Activated CD4-positive, alpha-beta T cell treated with anti-CD3 and anti-CD28 coated beads, Interleukin-2, Interleukin-6, amounts not matched to agents 100 ng/mL and 50 ng/mL, durations not matched to agents 16 hours and 8 hours (primary cell): ENCODE results near the gene LYL1.
A peak's percentile ranks its signal among the peaks of the same experiment; 100 is the strongest.

ENCODE experiments used
- DNase-seq: peaks from one replicate; pipeline ENCODE4 v3.0.0-alpha.2; 2020

LYL1 gene

GRCh38 chr19:13071444-13072187 is 31.0 kb downstream of the LYL1 start:
- DNase-seq, result no peak

DNA sequence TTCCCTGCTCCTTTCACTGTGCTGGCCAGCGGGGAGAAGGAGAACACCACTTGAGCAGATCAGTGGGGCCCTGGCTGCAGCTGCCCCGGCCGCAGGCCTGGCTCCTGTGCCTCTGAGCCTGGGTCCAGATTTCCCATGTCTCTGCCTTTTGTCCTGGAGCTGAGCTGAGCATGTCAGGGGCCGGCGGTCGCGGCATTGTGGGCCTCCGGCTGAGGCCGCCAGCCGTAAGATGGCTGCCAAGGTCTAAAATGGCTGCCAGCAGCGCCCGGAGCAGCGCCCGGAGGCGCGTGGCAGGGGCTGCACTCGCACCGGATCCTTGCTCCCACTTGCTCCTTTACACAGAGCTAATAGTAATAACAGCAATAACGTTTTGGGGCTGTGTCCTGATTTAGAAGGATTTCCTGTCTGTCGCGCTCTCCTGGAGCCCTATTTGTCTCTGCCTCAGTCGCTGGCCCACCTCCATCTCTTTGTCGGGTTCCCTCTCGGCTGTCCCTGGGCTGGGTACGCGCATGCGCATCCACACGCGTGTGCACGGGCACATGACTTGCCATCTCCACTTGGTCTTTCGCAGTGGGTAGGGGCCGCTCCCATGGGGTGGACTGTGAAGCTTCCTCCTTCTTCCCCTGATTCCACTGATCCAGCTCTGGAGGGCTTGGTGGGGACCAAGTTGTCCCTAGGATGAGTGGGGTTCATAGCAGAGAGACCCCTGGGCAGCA is 32.1 kb downstream of the LYL1 start:
- DNase-seq, result no peak

- no peak for DNase-seq
Measured at GRCh38 chr19:13069415-13070359, 33.0 kb downstream of the LYL1 start.

GRCh38 chr19:13068085-13068846 is 34.4 kb downstream of the LYL1 start:
- no peak for DNase-seq

GRCh38 chr19:13066933-13067807 is 35.5 kb downstream of the LYL1 start:
- DNase-seq, result no peak

GRCh38 chr19:13066226-13066625 is 36.4 kb downstream of the LYL1 start:
- DNase-seq, result no peak

DNA sequence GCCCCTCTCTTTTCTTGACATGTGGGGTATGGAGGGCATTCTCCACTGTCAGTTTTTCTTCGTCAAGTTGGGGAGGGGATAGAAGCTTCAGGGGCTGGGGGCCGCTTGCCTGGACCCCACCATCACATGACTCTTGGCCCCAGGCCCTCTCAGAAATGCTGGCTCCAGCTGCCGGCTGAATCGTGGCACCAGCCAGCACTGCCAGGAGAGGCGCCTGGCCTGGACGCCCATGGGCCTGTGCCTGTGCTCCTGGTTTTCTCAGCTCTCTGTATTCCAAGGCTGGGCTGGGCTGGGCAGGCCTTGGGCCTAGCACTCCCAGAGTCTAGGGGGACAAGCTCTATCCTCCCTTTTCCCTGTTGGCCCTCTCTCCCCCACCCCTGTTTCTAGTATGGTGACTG is 38.6 kb downstream of the LYL1 start:
- DNase-seq, result no peak

GRCh38 chr19:13063461-13064091 is 39.1 kb downstream of the LYL1 start:
- DNase-seq, result no peak

DNA sequence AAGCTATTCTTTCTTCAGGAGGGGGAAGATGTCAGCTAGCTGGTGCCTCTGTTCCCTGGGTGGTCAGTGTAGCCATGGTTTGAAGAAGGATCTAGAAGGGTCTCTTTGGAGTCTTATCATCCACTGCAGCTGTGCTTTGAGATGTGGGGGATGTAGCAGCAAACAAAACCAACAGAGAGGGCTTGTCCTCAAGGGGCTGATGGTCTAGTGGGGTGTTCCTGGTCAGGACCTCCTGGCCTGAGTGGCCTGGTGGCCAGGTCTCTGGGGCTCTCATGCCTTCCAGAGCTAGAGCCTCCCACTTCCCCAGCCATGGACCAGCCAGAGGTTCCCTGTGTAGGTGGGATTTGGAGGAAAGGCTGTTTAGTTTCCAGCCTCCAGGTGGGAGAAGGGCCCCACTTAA is 40.3 kb downstream of the LYL1 start:
- no peak for DNase-seq

GRCh38 chr19:13060964-13061927 is 41.4 kb downstream of the LYL1 start:
- peak; percentile 81 for DNase-seq

GRCh38 chr19:13060233-13060963 is 42.3 kb downstream of the LYL1 start:
- DNase-seq, result no peak

DNA sequence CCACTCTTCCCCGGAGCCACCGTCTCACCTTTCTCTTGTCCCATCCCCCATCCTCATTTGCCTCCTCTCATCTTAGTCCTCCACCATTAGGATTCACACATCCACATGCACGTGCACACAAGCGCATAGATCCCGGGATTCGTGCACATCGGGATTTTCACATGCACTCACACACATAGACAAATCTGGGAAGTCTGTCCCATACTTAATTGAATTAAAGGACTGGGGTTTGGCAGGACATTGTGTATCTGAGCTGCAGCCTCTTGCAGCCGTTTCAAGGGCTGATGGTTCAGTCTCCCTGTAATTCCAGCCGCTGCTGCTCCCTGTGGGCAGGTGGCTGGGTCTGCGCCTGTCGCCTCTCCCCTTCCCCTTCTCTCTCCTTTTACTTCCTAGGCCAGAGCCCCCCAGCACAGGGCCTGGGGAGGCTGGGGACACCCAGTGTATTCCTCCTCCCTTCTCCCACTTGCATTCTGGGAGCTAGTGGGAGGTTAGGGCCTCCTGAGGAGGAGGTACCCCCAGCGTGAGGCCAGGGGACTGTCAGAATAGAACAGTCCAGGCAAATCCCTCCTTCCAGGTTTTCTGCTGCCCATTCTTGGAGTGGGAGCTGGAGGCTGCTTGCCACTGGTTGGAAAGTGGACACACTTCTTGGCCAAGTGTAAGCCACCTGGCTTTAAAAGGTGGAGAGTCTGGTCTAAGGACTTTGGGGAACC is 43.6 kb downstream of the LYL1 start:
- no peak for DNase-seq

- no peak for DNase-seq
Measured at GRCh38 chr19:13057744-13058143, 44.9 kb downstream of the LYL1 start.

- DNase-seq, result no peak
Measured at GRCh38 chr19:13057147-13057572, 45.5 kb downstream of the LYL1 start.

GRCh38 chr19:13056052-13056660 is 46.5 kb downstream of the LYL1 start:
- DNase-seq, result no peak

DNA sequence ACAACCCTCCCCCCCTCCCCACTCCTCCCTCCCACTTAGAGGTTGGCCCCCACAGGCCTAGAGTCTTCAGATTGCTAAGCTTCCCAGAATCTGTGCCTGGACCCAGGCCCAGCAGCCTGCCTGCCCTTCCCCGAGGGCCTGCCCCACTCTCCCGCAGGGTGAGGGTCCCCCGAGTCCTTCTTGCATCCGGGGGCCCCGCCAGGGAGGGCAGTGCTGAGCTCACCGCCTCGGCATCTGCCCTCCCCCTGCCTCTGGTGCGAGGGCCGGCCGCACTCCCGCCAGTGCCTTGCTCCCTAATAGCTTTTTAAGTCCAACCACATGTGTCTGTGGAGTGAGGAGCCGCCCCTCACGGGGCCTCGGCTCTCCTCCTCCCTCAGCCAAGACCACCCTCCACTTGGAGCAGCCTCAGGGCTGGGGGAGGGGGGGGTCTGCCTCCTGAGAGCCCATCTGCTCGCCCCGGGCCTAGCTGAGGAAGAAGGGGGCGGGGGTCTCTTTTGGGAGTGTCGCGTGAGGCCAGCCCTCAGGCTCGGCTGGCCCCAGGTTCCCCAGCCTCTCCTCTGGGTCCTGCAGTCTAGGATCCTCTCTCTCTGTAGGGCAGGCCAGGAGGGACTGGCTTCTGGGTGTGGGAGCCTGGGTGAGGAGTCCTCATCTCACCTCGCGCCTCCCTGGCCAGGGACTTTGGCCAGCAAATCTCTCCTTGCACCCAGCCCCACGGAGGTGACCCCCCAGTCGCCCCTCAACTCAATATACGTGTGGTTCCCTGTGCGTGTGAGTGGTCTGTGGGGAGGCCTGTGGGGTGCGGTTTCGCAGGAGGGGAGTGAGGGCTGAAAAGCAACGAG is 47.2 kb downstream of the LYL1 start:
- DNase-seq, result no peak

DNA sequence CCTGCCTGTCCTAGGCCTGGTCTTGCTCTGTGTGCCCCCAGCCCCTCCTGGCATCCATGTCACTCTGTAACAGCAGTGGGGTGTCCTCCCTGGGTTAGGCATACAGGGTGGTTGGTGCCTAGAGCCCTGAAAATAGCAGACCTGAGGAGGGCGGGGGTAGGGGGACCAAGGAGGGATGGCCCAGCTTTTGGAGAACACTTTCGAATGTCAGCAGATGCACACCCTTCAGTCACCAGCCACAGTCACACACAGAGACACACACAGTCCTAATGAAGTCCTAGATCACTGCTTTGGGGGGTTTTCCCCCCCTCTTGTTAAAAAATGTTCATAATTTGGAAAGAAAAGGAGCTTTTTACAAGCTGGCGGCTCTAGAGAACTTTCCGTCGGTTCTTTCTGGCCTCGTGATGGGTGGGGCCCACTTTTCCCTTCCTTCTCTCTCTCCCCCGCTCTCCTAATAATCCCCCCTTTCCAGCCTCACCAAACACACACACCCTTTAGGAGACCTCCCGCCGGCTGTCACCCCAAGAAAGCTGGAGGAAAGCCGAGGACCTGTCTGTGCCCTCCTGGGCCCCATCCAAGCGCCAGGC is 47.9 kb downstream of the LYL1 start:
- no peak for DNase-seq
